Measurements from ENCODE around the gene TRAF6. TPM values are rescaled to one million over a fixed set of nuclear protein-coding genes. Genes with fewer than 3 reads are reported as not detected.
"Not testable (repeated sequence)": the region's sequence is repeated elsewhere in the genome, so short reads cannot be mapped to it uniquely, and the experiment has no call there.

TRAF6 gene
- polyA plus RNA-seq, 1 donor (not counting 4 experiments of a cell fraction or from before 2014, with no cell fraction given): 15.1 TPM

DNA sequence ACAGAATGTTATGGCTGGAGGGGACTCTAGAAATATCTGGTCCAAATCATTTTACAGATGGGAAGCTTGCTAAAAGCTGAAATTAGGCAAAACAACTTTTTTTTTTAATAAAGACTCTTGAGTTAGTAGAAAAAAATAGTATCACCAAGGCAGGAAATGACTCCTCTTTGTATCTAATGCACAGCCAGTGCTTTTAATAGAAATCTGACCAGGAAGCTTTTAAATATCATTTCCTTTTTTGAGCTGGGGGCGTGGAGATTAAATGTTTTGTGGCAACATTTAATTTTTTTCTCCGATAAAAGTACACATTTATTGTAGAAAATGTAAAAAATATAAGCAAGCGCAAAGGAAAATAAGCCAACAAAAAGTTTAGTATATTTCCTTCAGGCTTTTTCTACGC lies 22.5 kb downstream of the TRAF6 start:
- Histone ChIP-seq H3K27me3 (ENCODE audit: control insufficient read depth, extremely low read depth, insufficient read depth, low read length) (no peaks in the 10 kb centered on the region), H2AFZ (ENCODE audit: control insufficient read depth, low read length) (no peak overlapping the region), H3K79me2 (ENCODE audit: control insufficient read depth, insufficient read depth, low read length) (peaks cover 8% of the 10 kb centered on the region), H3K4me2 (ENCODE audit: control insufficient read depth, extremely low read depth, insufficient read depth, low read depth, low read length) (no peak overlapping the region), H3K4me3 (ENCODE audit: control insufficient read depth in 2 of 3, extremely low read depth in 1 of 3, insufficient read depth in 2 of 3, low read depth in 1 of 3, low read length in 3 of 3) (no peak overlapping the region), H3K9me1 (ENCODE audit: control insufficient read depth, extremely low read depth, insufficient read depth, low read length) (no peaks in the 10 kb centered on the region), H3K4me1 (ENCODE audit: control insufficient read depth, extremely low read depth, insufficient read depth, low read length) (no peaks in the 10 kb centered on the region), H4K20me1 (ENCODE audit: control insufficient read depth, extremely low read depth, insufficient read depth, low read length) (no peaks in the 10 kb centered on the region), H3K9me3 (ENCODE audit: control insufficient read depth, low read depth, low read length) (no peaks in the 10 kb centered on the region), H3K36me3 (ENCODE audit: control insufficient read depth in 2 of 2, extremely low read depth in 1 of 2, insufficient read depth in 2 of 2, low read length in 2 of 2) (peaks cover 20 to 29% of the 10 kb centered on the region in 2 experiments), H3K27ac (ENCODE audit: control insufficient read depth, insufficient read depth, low read length) (no peak overlapping the region), H3K9ac (ENCODE audit: control insufficient read depth, extremely low read depth, insufficient read depth, low read length) (no peak overlapping the region)
- no peak for DNase-seq (ENCODE audit: low read depth, low spot score)
- no peak for FAIRE-seq
- dilution Hi-C loops (cut with MboI; ENCODE audit: extremely low pct_ligation_motif_present, low sequenced_read_pairs): loop anchor here (5.0 kb wide), 1 partner anchor 190 kb away; the partner anchor contains the start of gene PRR5L
- TF ChIP-seq, protein P1, sequence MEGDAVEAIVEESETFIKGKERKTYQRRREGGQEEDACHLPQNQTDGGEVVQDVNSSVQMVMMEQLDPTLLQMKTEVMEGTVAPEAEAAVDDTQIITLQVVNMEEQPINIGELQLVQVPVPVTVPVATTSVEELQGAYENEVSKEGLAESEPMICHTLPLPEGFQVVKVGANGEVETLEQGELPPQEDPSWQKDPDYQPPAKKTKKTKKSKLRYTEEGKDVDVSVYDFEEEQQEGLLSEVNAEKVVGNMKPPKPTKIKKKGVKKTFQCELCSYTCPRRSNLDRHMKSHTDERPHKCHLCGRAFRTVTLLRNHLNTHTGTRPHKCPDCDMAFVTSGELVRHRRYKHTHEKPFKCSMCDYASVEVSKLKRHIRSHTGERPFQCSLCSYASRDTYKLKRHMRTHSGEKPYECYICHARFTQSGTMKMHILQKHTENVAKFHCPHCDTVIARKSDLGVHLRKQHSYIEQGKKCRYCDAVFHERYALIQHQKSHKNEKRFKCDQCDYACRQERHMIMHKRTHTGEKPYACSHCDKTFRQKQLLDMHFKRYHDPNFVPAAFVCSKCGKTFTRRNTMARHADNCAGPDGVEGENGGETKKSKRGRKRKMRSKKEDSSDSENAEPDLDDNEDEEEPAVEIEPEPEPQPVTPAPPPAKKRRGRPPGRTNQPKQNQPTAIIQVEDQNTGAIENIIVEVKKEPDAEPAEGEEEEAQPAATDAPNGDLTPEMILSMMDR (optimal IDR thresholded peaks at IDR 0.05 in 1 of 3, IDR thresholded peaks at IDR 0.05 in 1 of 3, conservative IDR thresholded peaks at IDR 0.05 in 1 of 3; ENCODE audit: extremely low read depth in 1 of 3, insufficient read depth in 2 of 3, low read length in 3 of 3): no peak
- no peak for TF ChIP-seq EZH2 (IDR thresholded peaks at IDR 0.05; ENCODE audit: low read length)

DNA sequence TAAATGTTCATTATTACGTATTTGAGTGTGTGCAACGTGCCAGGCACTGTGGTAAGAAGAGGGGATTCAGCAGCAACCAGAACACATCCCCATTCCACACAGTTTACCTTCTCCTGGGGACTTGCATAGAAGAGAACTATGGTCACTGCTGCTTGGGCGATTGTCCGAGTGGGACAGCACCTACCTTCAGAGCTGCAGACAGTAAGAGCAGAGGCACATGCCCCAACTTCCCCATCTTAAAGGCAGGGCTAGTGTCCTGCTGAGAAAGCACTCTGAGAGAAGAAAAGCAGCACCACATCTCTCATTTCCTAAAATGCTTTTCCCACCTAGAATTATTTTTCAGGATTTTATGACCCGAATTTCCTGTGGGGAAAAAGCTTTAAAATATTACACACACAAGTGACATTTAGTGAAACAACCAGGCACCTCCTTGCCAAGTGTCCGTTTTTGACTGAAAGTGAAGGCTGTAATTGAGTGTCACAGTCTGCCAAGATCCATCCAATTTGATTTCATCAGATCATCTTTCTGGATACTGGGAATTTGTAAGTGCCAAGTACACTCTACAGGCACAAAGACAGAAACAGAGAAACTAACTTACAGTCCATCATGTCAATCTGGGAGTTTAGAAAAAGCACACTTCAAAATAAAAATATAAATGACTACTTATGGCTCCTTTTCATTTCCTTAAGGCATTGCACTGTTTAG lies 24.6 kb downstream of the TRAF6 start:
- H3K9ac ChIP-seq (ENCODE audit: control insufficient read depth, extremely low read depth, insufficient read depth, low read length): no peak overlapping the region
- no peak overlapping the region for H3K4me2 ChIP-seq (ENCODE audit: control insufficient read depth, extremely low read depth, insufficient read depth, low read depth, low read length)
- no peak overlapping the region for H3K27ac ChIP-seq (ENCODE audit: control insufficient read depth, insufficient read depth, low read length)
- H3K9me1 ChIP-seq (ENCODE audit: control insufficient read depth, extremely low read depth, insufficient read depth, low read length): no peaks in the 10 kb centered on the region
- DNase-seq (ENCODE audit: low read depth, low spot score): no peak
- TF ChIP-seq, protein P1 (optimal IDR thresholded peaks at IDR 0.05 in 1 of 3, IDR thresholded peaks at IDR 0.05 in 1 of 3, conservative IDR thresholded peaks at IDR 0.05 in 1 of 3; ENCODE audit: extremely low read depth in 1 of 3, insufficient read depth in 2 of 3, low read length in 3 of 3): no peak
- no peak for TF ChIP-seq EZH2 (IDR thresholded peaks at IDR 0.05; ENCODE audit: low read length)
- H3K9me3 ChIP-seq (ENCODE audit: control insufficient read depth, low read depth, low read length): no peaks in the 10 kb centered on the region
- no peaks in the 10 kb centered on the region for H3K27me3 ChIP-seq (ENCODE audit: control insufficient read depth, extremely low read depth, insufficient read depth, low read length)
- no peak overlapping the region for H3K4me3 ChIP-seq (ENCODE audit: control insufficient read depth in 2 of 3, extremely low read depth in 1 of 3, insufficient read depth in 2 of 3, low read depth in 1 of 3, low read length in 3 of 3)
- H3K79me2 ChIP-seq (ENCODE audit: control insufficient read depth, insufficient read depth, low read length): peaks cover 2% of the 10 kb centered on the region
- dilution Hi-C loops (cut with MboI; ENCODE audit: extremely low pct_ligation_motif_present, low sequenced_read_pairs): loop anchor here (5.0 kb wide), 1 partner anchor 188 kb away; the partner anchor contains the start of gene PRR5L
- no peaks in the 10 kb centered on the region for H3K4me1 ChIP-seq (ENCODE audit: control insufficient read depth, extremely low read depth, insufficient read depth, low read length)
- H2AFZ ChIP-seq (ENCODE audit: control insufficient read depth, low read length): no peak overlapping the region
- peaks cover 14 to 18% of the 10 kb centered on the region in 2 experiments for H3K36me3 ChIP-seq (ENCODE audit: control insufficient read depth in 2 of 2, extremely low read depth in 1 of 2, insufficient read depth in 2 of 2, low read length in 2 of 2)
- no peak for FAIRE-seq
- no peaks in the 10 kb centered on the region for H4K20me1 ChIP-seq (ENCODE audit: control insufficient read depth, extremely low read depth, insufficient read depth, low read length)

DNA sequence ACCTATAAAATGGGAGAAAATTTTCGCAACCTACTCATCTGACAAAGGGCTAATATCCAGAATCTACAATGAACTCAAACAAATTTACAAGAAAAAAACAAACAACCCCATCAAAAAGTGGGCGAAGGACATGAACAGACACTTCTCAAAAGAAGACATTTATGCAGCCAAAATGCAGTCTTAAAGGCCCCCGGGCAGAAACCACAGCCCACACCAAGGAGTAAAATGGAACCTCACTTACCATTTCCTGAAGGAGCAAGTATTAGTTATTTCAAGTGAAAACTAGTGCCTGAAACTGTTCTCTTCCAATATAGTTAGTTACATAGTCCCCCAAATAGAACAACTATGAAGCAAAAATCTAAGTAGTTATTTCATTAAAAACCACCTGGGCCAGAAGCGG lies 27.0 kb downstream of the TRAF6 start:
- H3K9me1 ChIP-seq (ENCODE audit: control insufficient read depth, extremely low read depth, insufficient read depth, low read length); DNase-seq (ENCODE audit: low read depth, low spot score); FAIRE-seq; H4K20me1 ChIP-seq (ENCODE audit: control insufficient read depth, extremely low read depth, insufficient read depth, low read length); H2AFZ ChIP-seq (ENCODE audit: control insufficient read depth, low read length); H3K4me3 ChIP-seq (ENCODE audit: control insufficient read depth in 2 of 3, extremely low read depth in 1 of 3, insufficient read depth in 2 of 3, low read depth in 1 of 3, low read length in 3 of 3); dilution Hi-C loops (cut with MboI; ENCODE audit: extremely low pct_ligation_motif_present, low sequenced_read_pairs); H3K4me1 ChIP-seq (ENCODE audit: control insufficient read depth, extremely low read depth, insufficient read depth, low read length); H3K27ac ChIP-seq (ENCODE audit: control insufficient read depth, insufficient read depth, low read length); H3K4me2 ChIP-seq (ENCODE audit: control insufficient read depth, extremely low read depth, insufficient read depth, low read depth, low read length); H3K9me3 ChIP-seq (ENCODE audit: control insufficient read depth, low read depth, low read length); H3K9ac ChIP-seq (ENCODE audit: control insufficient read depth, extremely low read depth, insufficient read depth, low read length); H3K27me3 ChIP-seq (ENCODE audit: control insufficient read depth, extremely low read depth, insufficient read depth, low read length); H3K36me3 ChIP-seq (ENCODE audit: control insufficient read depth in 2 of 2, extremely low read depth in 1 of 2, insufficient read depth in 2 of 2, low read length in 2 of 2); H3K79me2 ChIP-seq (ENCODE audit: control insufficient read depth, insufficient read depth, low read length): not testable (repeated sequence)

All from keratinocyte (primary cell).